HEK293 (cell line): ENCODE measurements around the gene RHBDD2.

Source experiments
- FEZF1 ChIP-seq: fragments of 450-650 bp; formaldehyde crosslinking; IDR thresholded peaks from 2 replicates; pipeline ENCODE4 v1.5.1; 2016; ENCODE audit warnings: missing biosample characterization, missing genetic modification characterization
- GLI2 ChIP-seq: fragments of 450-650 bp; formaldehyde crosslinking; IDR thresholded peaks from 2 replicates; pipeline ENCODE4; 2017; ENCODE audit warnings: missing biosample characterization, missing genetic modification characterization, low read depth, borderline replicate concordance
- GLIS1 ChIP-seq: fragments of 450-650 bp; formaldehyde crosslinking; IDR thresholded peaks from 2 replicates; pipeline ENCODE4 v1.5.1; 2016; ENCODE audit warnings: missing biosample characterization, missing genetic modification characterization
- HIC1 ChIP-seq: fragments of 450-650 bp; formaldehyde crosslinking; IDR thresholded peaks from 2 replicates; pipeline ENCODE4 v1.5.1; 2016; ENCODE audit warnings: missing biosample characterization, missing genetic modification characterization
- HOXA7 ChIP-seq: sonication (generic); formaldehyde crosslinking; IDR thresholded peaks from 2 replicates; pipeline ENCODE4 v1.8.1; 2022; ENCODE audit warnings: missing genetic modification reagents, borderline replicate concordance
- KLF16 ChIP-seq: fragments of 450-650 bp; formaldehyde crosslinking; IDR thresholded peaks from 2 replicates; pipeline ENCODE4 v1.5.1; 2017; ENCODE audit warnings: missing biosample characterization, missing genetic modification characterization
- PATZ1 ChIP-seq: fragments of 450-650 bp; formaldehyde crosslinking; IDR thresholded peaks from 2 replicates; pipeline ENCODE4 v1.5.1; 2016; ENCODE audit warnings: missing biosample characterization, missing genetic modification characterization
- RBAK ChIP-seq: fragments of 450-650 bp; formaldehyde crosslinking; IDR thresholded peaks from 2 replicates; pipeline ENCODE4 v1.5.1; 2016; ENCODE audit warnings: missing biosample characterization, missing genetic modification characterization
- ZBTB49 ChIP-seq: fragments of 450-650 bp; formaldehyde crosslinking; IDR thresholded peaks from 2 replicates; pipeline ENCODE4 v1.5.1; 2016; ENCODE audit warnings: missing biosample characterization, missing genetic modification characterization, low read depth
- ZNF140 ChIP-seq: fragments of 450-650 bp; formaldehyde crosslinking; IDR thresholded peaks from 2 replicates; pipeline ENCODE4 v1.5.1; 2016; ENCODE audit warnings: missing biosample characterization, missing genetic modification characterization
- ZNF202 ChIP-seq: fragments of 450-650 bp; formaldehyde crosslinking; IDR thresholded peaks from 2 replicates; pipeline ENCODE4 v1.5.1; 2016; ENCODE audit warnings: missing biosample characterization, missing genetic modification characterization, borderline replicate concordance
- ZNF221 ChIP-seq: fragments of 450-650 bp; formaldehyde crosslinking; IDR thresholded peaks from 2 replicates; pipeline ENCODE4 v1.5.1; 2017; ENCODE audit warnings: missing biosample characterization, missing genetic modification characterization, borderline replicate concordance
- ZNF248 ChIP-seq: fragments of 450-650 bp; formaldehyde crosslinking; IDR thresholded peaks from 2 replicates; pipeline ENCODE4 v1.5.1; 2017; ENCODE audit warnings: missing biosample characterization, missing genetic modification characterization
- ZNF292 ChIP-seq: fragments of 450-650 bp; formaldehyde crosslinking; IDR thresholded peaks from 2 replicates; pipeline ENCODE4 v1.5.1; 2016; ENCODE audit warnings: low read depth, missing biosample characterization, missing genetic modification characterization, borderline replicate concordance
- ZNF37A ChIP-seq: fragments of 450-650 bp; IDR thresholded peaks from 2 replicates; pipeline ENCODE4 v1.5.1; 2018; ENCODE audit warnings: missing biosample characterization, missing genetic modification characterization
- ZNF518A ChIP-seq: fragments of 450-650 bp; formaldehyde crosslinking; conservative IDR thresholded peaks from 2 replicates; pipeline ENCODE4 v1.5.1; 2016; ENCODE audit warnings: low read depth, missing biosample characterization, missing genetic modification characterization
- ZNF624 ChIP-seq: fragments of 450-650 bp; formaldehyde crosslinking; IDR thresholded peaks from 2 replicates; pipeline ENCODE4 v1.5.1; 2017; ENCODE audit warnings: missing biosample characterization, missing genetic modification characterization
- ZNF654 ChIP-seq: fragments of 450-650 bp; formaldehyde crosslinking; IDR thresholded peaks from 2 replicates; pipeline ENCODE4 v1.5.1; 2016; ENCODE audit warnings: low read depth, missing biosample characterization, missing genetic modification characterization
- ZNF776 ChIP-seq: fragments of 450-650 bp; formaldehyde crosslinking; IDR thresholded peaks from 2 replicates; pipeline ENCODE4 v1.5.0; 2017; ENCODE audit warnings: missing biosample characterization, missing genetic modification characterization, borderline replicate concordance
- TF ChIP-seq, protein P1 (sequence below): fragments of 450-650 bp; formaldehyde crosslinking; IDR thresholded peaks from 2 replicates; pipeline ENCODE4 v1.5.1; 2017; ENCODE audit warnings: missing biosample characterization, missing genetic modification characterization
- TF ChIP-seq, protein P2 (sequence below): fragments of 450-650 bp; formaldehyde crosslinking; IDR thresholded peaks from 2 replicates; pipeline ENCODE4 v1.5.0; 2017; ENCODE audit warnings: missing biosample characterization, missing genetic modification characterization, borderline replicate concordance
- TF ChIP-seq, protein P3 (sequence below): sonication (generic); formaldehyde crosslinking; IDR thresholded peaks from 2 replicates; pipeline ENCODE4 v1.8.1; 2022; ENCODE audit warnings: mild to moderate bottlenecking, moderate library complexity, missing genetic modification reagents

RHBDD2 gene

GRCh38 chr7:75914655-75915415, 36.0 kb downstream of the RHBDD2 start, which contains the start of gene POR (continued):
- TF ChIP-seq GLIS1 (tag by site-specific recombination) (peak; percentile 25), ZNF221 (no peak), ZNF518A (tag by site-specific recombination) (no peak), ZNF776 (tag by site-specific recombination) (no peak), RBAK (no peak), ZBTB49 (no peak), ZNF292 (tag by site-specific recombination) (no peak), ZNF37A (tag by site-specific recombination) (no peak), FEZF1 (tag by site-specific recombination) (no peak), PATZ1 (peak; percentile 48; the same call in 1 of the 2 replicates), HOXA7 (CRISPR knock-in tag) (no peak), GLI2 (tag by site-specific recombination) (no peak), ZNF654 (tag by site-specific recombination) (no peak), HIC1 (tag by site-specific recombination) (peak; percentile 98), ZNF140 (no peak), ZNF202 (tag by site-specific recombination) (no peak), KLF16 (tag by site-specific recombination) (no peak), ZNF624 (tag by site-specific recombination) (no peak), ZNF248 (tag by site-specific recombination) (no peak)
- TF ChIP-seq, protein P1, sequence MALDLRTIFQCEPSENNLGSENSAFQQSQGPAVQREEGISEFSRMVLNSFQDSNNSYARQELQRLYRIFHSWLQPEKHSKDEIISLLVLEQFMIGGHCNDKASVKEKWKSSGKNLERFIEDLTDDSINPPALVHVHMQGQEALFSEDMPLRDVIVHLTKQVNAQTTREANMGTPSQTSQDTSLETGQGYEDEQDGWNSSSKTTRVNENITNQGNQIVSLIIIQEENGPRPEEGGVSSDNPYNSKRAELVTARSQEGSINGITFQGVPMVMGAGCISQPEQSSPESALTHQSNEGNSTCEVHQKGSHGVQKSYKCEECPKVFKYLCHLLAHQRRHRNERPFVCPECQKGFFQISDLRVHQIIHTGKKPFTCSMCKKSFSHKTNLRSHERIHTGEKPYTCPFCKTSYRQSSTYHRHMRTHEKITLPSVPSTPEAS: no peak
- TF ChIP-seq, protein P2, sequence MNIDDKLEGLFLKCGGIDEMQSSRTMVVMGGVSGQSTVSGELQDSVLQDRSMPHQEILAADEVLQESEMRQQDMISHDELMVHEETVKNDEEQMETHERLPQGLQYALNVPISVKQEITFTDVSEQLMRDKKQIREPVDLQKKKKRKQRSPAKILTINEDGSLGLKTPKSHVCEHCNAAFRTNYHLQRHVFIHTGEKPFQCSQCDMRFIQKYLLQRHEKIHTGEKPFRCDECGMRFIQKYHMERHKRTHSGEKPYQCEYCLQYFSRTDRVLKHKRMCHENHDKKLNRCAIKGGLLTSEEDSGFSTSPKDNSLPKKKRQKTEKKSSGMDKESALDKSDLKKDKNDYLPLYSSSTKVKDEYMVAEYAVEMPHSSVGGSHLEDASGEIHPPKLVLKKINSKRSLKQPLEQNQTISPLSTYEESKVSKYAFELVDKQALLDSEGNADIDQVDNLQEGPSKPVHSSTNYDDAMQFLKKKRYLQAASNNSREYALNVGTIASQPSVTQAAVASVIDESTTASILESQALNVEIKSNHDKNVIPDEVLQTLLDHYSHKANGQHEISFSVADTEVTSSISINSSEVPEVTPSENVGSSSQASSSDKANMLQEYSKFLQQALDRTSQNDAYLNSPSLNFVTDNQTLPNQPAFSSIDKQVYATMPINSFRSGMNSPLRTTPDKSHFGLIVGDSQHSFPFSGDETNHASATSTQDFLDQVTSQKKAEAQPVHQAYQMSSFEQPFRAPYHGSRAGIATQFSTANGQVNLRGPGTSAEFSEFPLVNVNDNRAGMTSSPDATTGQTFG (tag by site-specific recombination): no peak
- TF ChIP-seq, protein P3, sequence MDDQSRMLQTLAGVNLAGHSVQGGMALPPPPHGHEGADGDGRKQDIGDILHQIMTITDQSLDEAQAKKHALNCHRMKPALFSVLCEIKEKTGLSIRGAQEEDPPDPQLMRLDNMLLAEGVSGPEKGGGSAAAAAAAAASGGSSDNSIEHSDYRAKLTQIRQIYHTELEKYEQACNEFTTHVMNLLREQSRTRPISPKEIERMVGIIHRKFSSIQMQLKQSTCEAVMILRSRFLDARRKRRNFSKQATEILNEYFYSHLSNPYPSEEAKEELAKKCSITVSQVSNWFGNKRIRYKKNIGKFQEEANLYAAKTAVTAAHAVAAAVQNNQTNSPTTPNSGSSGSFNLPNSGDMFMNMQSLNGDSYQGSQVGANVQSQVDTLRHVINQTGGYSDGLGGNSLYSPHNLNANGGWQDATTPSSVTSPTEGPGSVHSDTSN (CRISPR knock-in tag): no peak; the same call in 1 of the 2 replicates
